Measurements from ENCODE around the gene PILRA. TPM values are rescaled to one million over a fixed set of nuclear protein-coding genes. Genes with fewer than 3 reads are reported as not detected.

Gene PILRA
- total RNA-seq, 4 donors from 2014 or later, result 1.3 to 8.5 (median 4.2) TPM

- peaks cover 3% of the 10 kb centered on the region for H3K4me1 ChIP-seq
- H3K27ac ChIP-seq, result no peak overlapping the region
- no peak overlapping the region for H3K4me3 ChIP-seq
- TF ChIP-seq POLR2A (IDR thresholded peaks at IDR 0.05) (no peak), CTCF (IDR thresholded peaks at IDR 0.05) (no peak), POLR2AphosphoS5 (IDR thresholded peaks at IDR 0.05) (no peak), EP300 (IDR thresholded peaks at IDR 0.05) (no peak)
- no peak for DNase-seq (ENCODE audit: low spot score in 2 of 2)
- no peaks in the 10 kb centered on the region for H3K27me3 ChIP-seq
- WGBS, result 65% methylated on average over 6 of the region's 6 CpGs
- no peaks in the 10 kb centered on the region for H3K9me3 ChIP-seq
- H3K36me3 ChIP-seq, result no peaks in the 10 kb centered on the region
Observed at GRCh38 chr7:100384628-100385294, 11.5 kb downstream of the PILRA start.

GRCh38 chr7:100386940-100387339 lies 13.7 kb downstream of the PILRA start:
- 51% methylated on average over 5 of the region's 5 CpGs for WGBS
- H3K4me3 ChIP-seq, result no peak overlapping the region
- H3K4me1 ChIP-seq, result peaks cover 3% of the 10 kb centered on the region
- no peaks in the 10 kb centered on the region for H3K27me3 ChIP-seq
- H3K9me3 ChIP-seq, result no peaks in the 10 kb centered on the region
- TF ChIP-seq POLR2A (IDR thresholded peaks at IDR 0.05) (no peak), CTCF (IDR thresholded peaks at IDR 0.05) (no peak), POLR2AphosphoS5 (IDR thresholded peaks at IDR 0.05) (no peak), EP300 (IDR thresholded peaks at IDR 0.05) (no peak)
- H3K27ac ChIP-seq, result no peak overlapping the region
- DNase-seq (ENCODE audit: low spot score in 2 of 2), result no peak
- no peaks in the 10 kb centered on the region for H3K36me3 ChIP-seq

DNA sequence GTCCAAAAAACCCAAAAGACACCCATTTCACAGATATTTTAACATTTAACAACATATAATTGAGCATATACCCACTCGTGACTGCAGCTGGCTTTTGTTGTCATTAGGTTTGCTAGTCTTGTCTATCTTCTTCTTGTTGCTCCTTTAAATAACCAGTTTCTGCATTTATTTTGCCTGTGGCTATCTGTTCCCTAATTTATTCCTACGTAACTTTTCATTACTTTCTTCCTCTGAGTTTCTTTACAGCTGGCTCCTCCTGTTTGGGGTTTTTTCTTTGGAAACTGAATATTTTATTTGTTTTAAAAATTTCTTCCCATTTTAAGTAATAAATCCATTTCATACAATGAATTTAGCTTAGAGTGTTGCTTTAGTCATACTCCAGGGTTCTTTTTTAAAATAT lies 14.4 kb downstream of the PILRA start:
- Histone ChIP-seq H3K36me3 (no peaks in the 10 kb centered on the region), H3K27me3 (no peaks in the 10 kb centered on the region), H3K4me3 (no peak overlapping the region), H3K4me1 (peaks cover 3% of the 10 kb centered on the region), H3K27ac (no peak overlapping the region), H3K9me3 (no peaks in the 10 kb centered on the region)
- no peak for DNase-seq (ENCODE audit: low spot score in 2 of 2)
- WGBS, result 51% methylated on average over 2 of the region's 2 CpGs
- no peak for TF ChIP-seq POLR2A (IDR thresholded peaks at IDR 0.05)

DNA sequence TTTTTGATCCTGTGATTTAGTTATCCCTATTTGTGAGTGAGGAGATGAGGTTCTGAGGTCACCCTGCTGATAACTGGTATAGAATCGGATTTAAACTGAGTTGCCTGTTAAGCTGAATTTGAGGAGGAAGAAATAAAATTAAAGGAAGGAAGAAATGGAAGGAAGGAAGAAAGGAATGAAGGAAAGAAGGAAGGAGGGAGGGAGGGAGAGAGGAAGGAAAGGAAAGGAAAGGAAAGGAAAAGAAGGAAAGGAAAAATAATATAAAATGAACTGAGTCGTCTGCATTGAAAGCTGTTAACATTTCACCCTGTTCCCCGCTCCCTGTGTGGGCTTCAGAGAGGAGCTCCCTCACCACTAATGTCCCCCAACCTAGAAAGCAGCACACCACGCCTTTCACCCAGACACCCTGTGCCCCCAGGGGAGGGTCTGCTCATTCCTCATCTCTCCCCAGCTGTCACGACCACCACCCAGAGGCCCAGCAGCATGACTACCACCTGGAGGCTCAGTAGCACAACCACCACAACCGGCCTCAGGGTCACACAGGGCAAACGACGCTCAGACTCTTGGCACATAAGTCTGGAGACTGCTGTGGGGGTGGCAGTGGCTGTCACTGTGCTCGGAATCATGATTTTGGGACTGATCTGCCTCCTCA lies 16.3 kb downstream of the PILRA start:
- Histone ChIP-seq H3K36me3 (no peaks in the 10 kb centered on the region), H3K9me3 (no peaks in the 10 kb centered on the region), H3K27me3 (no peaks in the 10 kb centered on the region), H3K27ac (no peak overlapping the region), H3K4me3 (no peak overlapping the region), H3K4me1 (peaks cover 3% of the 10 kb centered on the region)
- no peak for DNase-seq (ENCODE audit: low spot score in 2 of 2)
- 81% methylated on average over 6 of the region's 9 CpGs for WGBS
- TF ChIP-seq EP300 (IDR thresholded peaks at IDR 0.05) (no peak), CTCF (IDR thresholded peaks at IDR 0.05) (no peak), POLR2AphosphoS5 (IDR thresholded peaks at IDR 0.05) (no peak), POLR2A (IDR thresholded peaks at IDR 0.05) (no peak)

DNA sequence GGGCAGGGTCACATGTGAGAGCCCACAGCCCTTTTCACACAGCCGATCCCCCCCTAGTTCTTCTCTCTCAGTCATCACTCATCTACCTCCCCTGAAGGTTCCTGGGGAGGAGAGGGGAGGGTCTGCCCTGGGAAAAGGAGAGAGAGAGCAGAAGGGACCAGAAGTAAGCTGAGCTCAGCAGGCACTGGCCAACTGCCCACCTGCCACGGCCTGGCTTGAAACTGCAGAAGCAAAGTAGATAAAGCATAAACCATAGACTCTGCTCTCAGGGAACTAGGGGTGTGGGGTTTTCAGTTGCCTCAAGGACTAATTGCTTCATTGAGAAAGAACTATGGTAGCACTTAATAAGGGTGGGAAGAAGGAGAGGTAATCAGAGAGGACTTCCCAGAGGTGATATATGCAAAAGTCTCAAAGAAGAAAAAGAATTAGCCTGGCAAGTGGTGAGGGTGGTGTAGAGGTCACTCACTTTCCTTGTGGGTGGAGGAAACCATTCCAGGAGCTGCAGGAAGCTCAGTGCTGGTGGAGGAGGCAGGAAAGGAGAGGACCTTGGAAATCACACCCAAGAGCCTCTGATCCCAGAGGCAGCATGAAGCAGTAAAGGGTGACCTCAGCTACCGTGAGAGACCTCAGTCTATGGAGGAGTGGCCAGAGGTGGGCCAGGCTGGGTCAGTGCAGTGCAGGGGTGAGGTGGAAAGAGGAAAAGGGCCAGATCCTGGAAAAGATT lies 17.2 kb downstream of the PILRA start:
- TF ChIP-seq POLR2AphosphoS5 (IDR thresholded peaks at IDR 0.05) (no peak), EP300 (IDR thresholded peaks at IDR 0.05) (no peak), POLR2A (IDR thresholded peaks at IDR 0.05) (no peak), CTCF (IDR thresholded peaks at IDR 0.05) (no peak)
- H3K27ac ChIP-seq, result no peak overlapping the region
- no peaks in the 10 kb centered on the region for H3K27me3 ChIP-seq
- WGBS, result 75% methylated on average over 3 of the region's 3 CpGs
- H3K4me3 ChIP-seq, result no peak overlapping the region
- H3K9me3 ChIP-seq, result no peaks in the 10 kb centered on the region
- peaks cover 3% of the 10 kb centered on the region for H3K4me1 ChIP-seq
- H3K36me3 ChIP-seq, result no peaks in the 10 kb centered on the region
- no peak for DNase-seq (ENCODE audit: low spot score in 2 of 2)

All from suprapubic skin (tissue), 4 donors.